ENCODE results near the gene SOS1. TPM values are rescaled to one million over a fixed set of nuclear protein-coding genes. Genes with fewer than 3 reads are reported as not detected.

Gene SOS1
- total and polyA plus RNA-seq, 2 donors (not counting 1 experiment from before 2014, with no cell fraction given) = 18.2 to 58.1 TPM

DNA sequence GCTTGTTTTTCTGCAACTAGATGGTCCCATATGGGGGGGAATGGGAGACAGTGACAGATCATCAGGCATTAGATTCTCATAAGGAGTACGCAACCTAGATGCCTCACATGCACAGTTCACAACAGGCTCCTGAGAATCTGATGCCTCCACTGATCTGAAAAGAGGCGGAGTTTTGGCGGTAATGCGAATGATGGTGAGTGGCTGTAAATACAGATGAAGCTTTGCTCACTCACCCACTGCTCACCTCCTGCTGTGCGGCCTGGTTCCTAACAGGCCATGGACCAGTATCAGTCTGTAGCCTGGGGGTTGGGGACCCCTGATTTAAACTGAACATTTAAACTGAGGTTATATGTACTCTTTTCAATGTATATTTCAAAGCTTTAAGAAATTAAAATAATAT lies 40.7 kb downstream of the SOS1 start:
- no peak overlapping the region for H3K4me3 ChIP-seq (ENCODE audit: control extremely low read depth in 1 of 5, extremely low read depth in 1 of 5, insufficient read depth in 1 of 5, low read depth in 2 of 5, low read length in 4 of 5)
- no peak overlapping the region for H3K9ac ChIP-seq (ENCODE audit: low read length)
- no peaks in the 10 kb centered on the region for H3K9me3 ChIP-seq (ENCODE audit: control extremely low read depth in 1 of 3, control insufficient read depth in 2 of 3, insufficient read depth in 1 of 3, low read length in 2 of 3)
- CTCF ChIA-PET = interaction anchor here (0.7 kb wide), 1 partner anchor 149 kb away, joined by 4 read pairs; no protein-coding TSS in a partner anchor
- POLR2A ChIA-PET = no interaction called here
- H3K4me2 ChIP-seq (replicated peaks; ENCODE audit: low read depth, low read length, poor library complexity, severe bottlenecking) = no peak overlapping the region
- Mint-ChIP-seq H3K27ac (no peak overlapping the region), H3K4me1 (peaks cover 23% of the 10 kb centered on the region), H3K27me3 (no peaks in the 10 kb centered on the region), H3K4me3 (no peak overlapping the region), H3K9me3 (ENCODE audit: insufficient read depth) (no peaks in the 10 kb centered on the region)
- TF ChIP-seq, protein P1, sequence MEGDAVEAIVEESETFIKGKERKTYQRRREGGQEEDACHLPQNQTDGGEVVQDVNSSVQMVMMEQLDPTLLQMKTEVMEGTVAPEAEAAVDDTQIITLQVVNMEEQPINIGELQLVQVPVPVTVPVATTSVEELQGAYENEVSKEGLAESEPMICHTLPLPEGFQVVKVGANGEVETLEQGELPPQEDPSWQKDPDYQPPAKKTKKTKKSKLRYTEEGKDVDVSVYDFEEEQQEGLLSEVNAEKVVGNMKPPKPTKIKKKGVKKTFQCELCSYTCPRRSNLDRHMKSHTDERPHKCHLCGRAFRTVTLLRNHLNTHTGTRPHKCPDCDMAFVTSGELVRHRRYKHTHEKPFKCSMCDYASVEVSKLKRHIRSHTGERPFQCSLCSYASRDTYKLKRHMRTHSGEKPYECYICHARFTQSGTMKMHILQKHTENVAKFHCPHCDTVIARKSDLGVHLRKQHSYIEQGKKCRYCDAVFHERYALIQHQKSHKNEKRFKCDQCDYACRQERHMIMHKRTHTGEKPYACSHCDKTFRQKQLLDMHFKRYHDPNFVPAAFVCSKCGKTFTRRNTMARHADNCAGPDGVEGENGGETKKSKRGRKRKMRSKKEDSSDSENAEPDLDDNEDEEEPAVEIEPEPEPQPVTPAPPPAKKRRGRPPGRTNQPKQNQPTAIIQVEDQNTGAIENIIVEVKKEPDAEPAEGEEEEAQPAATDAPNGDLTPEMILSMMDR (IDR thresholded peaks at IDR 0.05) = no peak
- TF ChIP-seq EZH2 (IDR thresholded peaks at IDR 0.05; ENCODE audit: borderline replicate concordance, insufficient read depth, low read depth, low read length, poor library complexity, severe bottlenecking) = no peak
- no peak for ATAC-seq (ENCODE audit: low read depth)
- no CpG with 5 or more reads among the region's 5 CpGs for WGBS (ENCODE audit: insufficient coverage)
- H3K36me3 ChIP-seq (replicated peaks in 1 of 2; ENCODE audit: control extremely low read depth in 1 of 2, control insufficient read depth in 1 of 2, extremely low read depth in 1 of 2, insufficient read depth in 2 of 2, low read length in 1 of 2) = peaks cover 0 to under 1% of the 10 kb centered on the region in 2 experiments
- peaks cover 75% of the 10 kb centered on the region for H3K79me2 ChIP-seq (ENCODE audit: control insufficient read depth, insufficient read depth, low read length)
- H3K4me1 ChIP-seq (ENCODE audit: control insufficient read depth in 2 of 2, insufficient read depth in 2 of 2, low read length in 2 of 2) = no peaks in the 10 kb centered on the region
- peaks cover 33% of the 10 kb centered on the region for H4K20me1 ChIP-seq (ENCODE audit: control insufficient read depth, insufficient read depth, low read length, poor library complexity, severe bottlenecking)
- H3K27me3 ChIP-seq (replicated peaks in 1 of 4; ENCODE audit: control extremely low read depth in 1 of 4, control insufficient read depth in 3 of 4, insufficient read depth in 4 of 4, low read length in 3 of 4) = no peaks in the 10 kb centered on the region
- no peak overlapping the region for H2AFZ ChIP-seq (ENCODE audit: insufficient read depth, low read depth, low read length, poor library complexity, severe bottlenecking)
- intact Hi-C loops (cut with micrococcal nuclease) = no loop called here
- no peak overlapping the region for H3K27ac ChIP-seq (ENCODE audit: low read length in 2 of 2)
- DNase-seq = no peak

DNA sequence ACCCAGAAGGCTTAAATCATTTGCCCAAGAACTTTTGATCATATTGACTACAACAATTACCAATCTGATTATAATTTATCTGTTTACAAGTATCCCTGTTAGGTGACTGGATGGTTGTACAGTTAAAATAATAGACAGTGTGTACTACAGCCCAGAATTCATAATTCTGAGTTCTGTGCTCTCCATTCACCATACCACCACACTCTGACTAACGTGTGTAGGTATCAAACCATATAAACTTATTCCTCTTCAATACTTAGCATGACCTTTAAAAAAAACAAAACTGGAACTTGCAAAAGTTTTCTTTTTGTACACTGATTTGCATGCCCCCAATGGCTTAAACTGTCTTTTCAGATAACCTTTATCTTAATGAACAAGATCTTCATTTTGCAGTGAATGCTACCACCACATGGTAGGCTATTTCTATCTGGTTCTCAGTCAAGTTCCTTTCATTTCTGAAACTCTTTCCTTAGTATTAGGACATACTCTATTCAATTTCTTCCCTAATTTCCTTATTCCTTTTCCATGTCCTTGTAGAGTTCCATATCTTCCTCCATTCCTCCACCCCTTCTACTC lies 50.9 kb downstream of the SOS1 start:
- TF ChIP-seq, protein P1 (IDR thresholded peaks at IDR 0.05) = no peak
- no peak for TF ChIP-seq EZH2 (IDR thresholded peaks at IDR 0.05; ENCODE audit: borderline replicate concordance, insufficient read depth, low read depth, low read length, poor library complexity, severe bottlenecking)
- POLR2A ChIA-PET = no interaction called here
- WGBS (ENCODE audit: insufficient coverage) = 94% methylated on average over 1 of the region's 1 CpG
- no peaks in the 10 kb centered on the region for H3K27me3 ChIP-seq (replicated peaks in 1 of 4; ENCODE audit: control extremely low read depth in 1 of 4, control insufficient read depth in 3 of 4, insufficient read depth in 4 of 4, low read length in 3 of 4)
- no peak overlapping the region for H3K9ac ChIP-seq (ENCODE audit: low read length)
- intact Hi-C loops (cut with micrococcal nuclease) = no loop called here
- DNase-seq = no peak
- H2AFZ ChIP-seq (ENCODE audit: insufficient read depth, low read depth, low read length, poor library complexity, severe bottlenecking) = no peak overlapping the region
- Mint-ChIP-seq H3K4me3 (no peak overlapping the region), H3K27ac (no peak overlapping the region), H3K27me3 (no peaks in the 10 kb centered on the region), H3K9me3 (ENCODE audit: insufficient read depth) (no peaks in the 10 kb centered on the region), H3K4me1 (peaks cover 18% of the 10 kb centered on the region)
- peaks cover 23% of the 10 kb centered on the region for H3K79me2 ChIP-seq (ENCODE audit: control insufficient read depth, insufficient read depth, low read length)
- H3K4me3 ChIP-seq (ENCODE audit: control extremely low read depth in 1 of 5, extremely low read depth in 1 of 5, insufficient read depth in 1 of 5, low read depth in 2 of 5, low read length in 4 of 5) = no peak overlapping the region
- H3K4me2 ChIP-seq (replicated peaks; ENCODE audit: low read depth, low read length, poor library complexity, severe bottlenecking) = no peak overlapping the region
- no peak for ATAC-seq (ENCODE audit: low read depth)
- CTCF ChIA-PET = interaction anchor here (0.7 to 1.5 kb wide), 2 partner anchors 128 to 158 kb away, joined by 3 to 7 read pairs; no protein-coding TSS in a partner anchor
- H4K20me1 ChIP-seq (ENCODE audit: control insufficient read depth, insufficient read depth, low read length, poor library complexity, severe bottlenecking) = peaks cover 9% of the 10 kb centered on the region
- peaks cover 0 to 16% of the 10 kb centered on the region in 2 experiments for H3K36me3 ChIP-seq (replicated peaks in 1 of 2; ENCODE audit: control extremely low read depth in 1 of 2, control insufficient read depth in 1 of 2, extremely low read depth in 1 of 2, insufficient read depth in 2 of 2, low read length in 1 of 2)
- no peaks in the 10 kb centered on the region for H3K4me1 ChIP-seq (ENCODE audit: control insufficient read depth in 2 of 2, insufficient read depth in 2 of 2, low read length in 2 of 2)
- no peaks in the 10 kb centered on the region for H3K9me3 ChIP-seq (ENCODE audit: control extremely low read depth in 1 of 3, control insufficient read depth in 2 of 3, insufficient read depth in 1 of 3, low read length in 2 of 3)
- H3K27ac ChIP-seq (ENCODE audit: low read length in 2 of 2) = no peak overlapping the region

Measured in B cell (primary cell).